ENCODE results near the gene SPATA13. TPM values are rescaled to one million over a fixed set of nuclear protein-coding genes. Genes with fewer than 3 reads are reported as not detected.

Gene SPATA13
- total RNA-seq, 1 donor from 2014 or later: 5.1 TPM

DNA sequence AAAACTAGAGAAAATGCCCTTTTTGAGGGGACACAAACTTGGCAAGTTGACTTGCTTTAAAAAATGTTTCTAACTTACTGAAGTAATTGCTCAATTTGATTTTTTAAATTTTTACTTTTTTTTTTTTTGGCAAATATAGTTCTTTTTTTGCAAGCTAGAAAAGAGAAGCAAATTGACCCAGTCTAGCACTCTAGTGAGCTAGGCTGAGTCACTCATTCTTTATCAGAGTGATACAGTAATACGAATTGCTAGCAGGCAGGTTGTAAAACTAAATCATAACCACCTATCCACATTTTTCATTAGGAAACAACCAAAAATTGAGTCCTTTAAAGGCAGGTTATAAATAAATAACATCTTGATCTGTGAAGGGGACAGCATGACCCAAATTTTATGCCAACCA lies 97.0 kb downstream of the SPATA13 start:
- TF ChIP-seq, protein P1, sequence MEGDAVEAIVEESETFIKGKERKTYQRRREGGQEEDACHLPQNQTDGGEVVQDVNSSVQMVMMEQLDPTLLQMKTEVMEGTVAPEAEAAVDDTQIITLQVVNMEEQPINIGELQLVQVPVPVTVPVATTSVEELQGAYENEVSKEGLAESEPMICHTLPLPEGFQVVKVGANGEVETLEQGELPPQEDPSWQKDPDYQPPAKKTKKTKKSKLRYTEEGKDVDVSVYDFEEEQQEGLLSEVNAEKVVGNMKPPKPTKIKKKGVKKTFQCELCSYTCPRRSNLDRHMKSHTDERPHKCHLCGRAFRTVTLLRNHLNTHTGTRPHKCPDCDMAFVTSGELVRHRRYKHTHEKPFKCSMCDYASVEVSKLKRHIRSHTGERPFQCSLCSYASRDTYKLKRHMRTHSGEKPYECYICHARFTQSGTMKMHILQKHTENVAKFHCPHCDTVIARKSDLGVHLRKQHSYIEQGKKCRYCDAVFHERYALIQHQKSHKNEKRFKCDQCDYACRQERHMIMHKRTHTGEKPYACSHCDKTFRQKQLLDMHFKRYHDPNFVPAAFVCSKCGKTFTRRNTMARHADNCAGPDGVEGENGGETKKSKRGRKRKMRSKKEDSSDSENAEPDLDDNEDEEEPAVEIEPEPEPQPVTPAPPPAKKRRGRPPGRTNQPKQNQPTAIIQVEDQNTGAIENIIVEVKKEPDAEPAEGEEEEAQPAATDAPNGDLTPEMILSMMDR (IDR thresholded peaks at IDR 0.05): no peak
- DNase-seq (ENCODE audit: low spot score): no peak
- Mint-ChIP-seq H3K4me1 (ENCODE audit: low read depth) (no peaks in the 10 kb centered on the region), H3K27me3 (ENCODE audit: low read depth) (no peaks in the 10 kb centered on the region), H3K4me3 (ENCODE audit: unreplicated experiment) (no peak overlapping the region), H3K36me3 (ENCODE audit: low read depth) (no peaks in the 10 kb centered on the region), H3K9me3 (ENCODE audit: low read depth) (no peaks in the 10 kb centered on the region), H3K27ac (ENCODE audit: unreplicated experiment) (no peak overlapping the region)

DNA sequence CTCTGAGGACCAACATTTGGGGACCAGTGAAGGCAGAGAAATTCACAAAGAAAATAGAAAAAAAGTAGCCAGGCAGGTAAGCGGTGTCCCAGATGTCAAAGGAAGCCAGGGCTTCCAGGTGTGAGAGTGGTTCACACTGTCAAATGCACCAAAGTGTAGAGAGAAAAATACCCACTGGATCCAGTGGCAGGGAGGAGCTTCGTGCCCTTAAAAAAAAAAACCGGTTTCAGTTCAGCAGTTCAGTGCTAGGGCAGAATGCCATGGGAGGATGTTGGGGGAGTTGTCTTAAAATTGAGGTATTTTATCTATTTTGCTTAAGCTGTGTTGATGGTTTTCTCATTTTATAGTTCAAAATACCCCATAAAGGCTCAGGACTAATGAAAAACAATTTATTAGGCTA lies 101.0 kb downstream of the SPATA13 start:
- Mint-ChIP-seq H3K36me3 (ENCODE audit: low read depth) (no peaks in the 10 kb centered on the region), H3K27me3 (ENCODE audit: low read depth) (no peaks in the 10 kb centered on the region), H3K27ac (ENCODE audit: unreplicated experiment) (no peak overlapping the region), H3K9me3 (ENCODE audit: low read depth) (no peaks in the 10 kb centered on the region), H3K4me1 (ENCODE audit: low read depth) (peaks cover 16% of the 10 kb centered on the region), H3K4me3 (ENCODE audit: unreplicated experiment) (no peak overlapping the region)
- TF ChIP-seq, protein P1 (IDR thresholded peaks at IDR 0.05): no peak
- no peak for DNase-seq (ENCODE audit: low spot score)

DNA sequence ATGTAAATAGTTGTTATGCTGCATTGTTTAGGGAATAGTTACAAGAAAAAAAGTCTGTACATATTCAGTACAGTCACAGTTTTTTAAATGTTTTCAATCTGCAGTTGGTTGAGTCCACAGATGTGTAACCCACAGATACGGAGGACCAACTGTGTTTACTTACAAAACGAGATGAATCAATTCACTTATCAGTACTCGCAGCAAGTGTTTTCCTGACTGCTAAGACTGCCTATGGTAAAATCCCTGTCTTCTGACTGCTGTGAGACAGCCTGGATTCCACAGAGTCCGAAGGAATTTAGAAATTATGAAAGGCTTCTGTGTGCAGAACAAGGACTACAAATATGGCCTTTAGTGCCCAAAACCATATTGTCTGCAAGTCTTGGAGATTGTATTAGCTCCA lies 103.1 kb downstream of the SPATA13 start:
- Mint-ChIP-seq H3K4me1 (ENCODE audit: low read depth) (peaks cover 16% of the 10 kb centered on the region), H3K9me3 (ENCODE audit: low read depth) (no peaks in the 10 kb centered on the region), H3K36me3 (ENCODE audit: low read depth) (no peaks in the 10 kb centered on the region), H3K27ac (ENCODE audit: unreplicated experiment) (no peak overlapping the region), H3K27me3 (ENCODE audit: low read depth) (no peaks in the 10 kb centered on the region), H3K4me3 (ENCODE audit: unreplicated experiment) (no peak overlapping the region)
- DNase-seq (ENCODE audit: low spot score): no peak
- TF ChIP-seq, protein P1 (IDR thresholded peaks at IDR 0.05): no peak

GRCh38 chr13:24264976-24265375 lies 104.5 kb downstream of the SPATA13 start:
- Mint-ChIP-seq H3K4me3 (ENCODE audit: unreplicated experiment) (no peak overlapping the region), H3K9me3 (ENCODE audit: low read depth) (no peaks in the 10 kb centered on the region), H3K27me3 (ENCODE audit: low read depth) (no peaks in the 10 kb centered on the region), H3K4me1 (ENCODE audit: low read depth) (peaks cover 18% of the 10 kb centered on the region), H3K27ac (ENCODE audit: unreplicated experiment) (no peak overlapping the region), H3K36me3 (ENCODE audit: low read depth) (no peaks in the 10 kb centered on the region)
- DNase-seq (ENCODE audit: low spot score): no peak
- TF ChIP-seq, protein P1 (IDR thresholded peaks at IDR 0.05): no peak

GRCh38 chr13:24265453-24265852 lies 104.9 kb downstream of the SPATA13 start:
- Mint-ChIP-seq H3K9me3 (ENCODE audit: low read depth) (no peaks in the 10 kb centered on the region), H3K4me3 (ENCODE audit: unreplicated experiment) (no peak overlapping the region), H3K27ac (ENCODE audit: unreplicated experiment) (no peak overlapping the region), H3K4me1 (ENCODE audit: low read depth) (peaks cover 23% of the 10 kb centered on the region), H3K27me3 (ENCODE audit: low read depth) (no peaks in the 10 kb centered on the region), H3K36me3 (ENCODE audit: low read depth) (no peaks in the 10 kb centered on the region)
- TF ChIP-seq, protein P1 (IDR thresholded peaks at IDR 0.05): no peak
- no peak for DNase-seq (ENCODE audit: low spot score)
